HG03045 (cell line): Measurements from ENCODE around the gene NSG1.

ENCODE experiments used
- ATAC-seq: cut with Tn5 transposase; IDR thresholded peaks from one replicate; pipeline ENCODE4 v1.9.1; 2021; ENCODE audit warnings: mild to moderate bottlenecking, moderate library complexity; ENCODE audit not compliant: unreplicated experiment

Gene NSG1

GRCh38 chr4:4395371-4395770, 8.5 kb downstream of the NSG1 start:
- no peak for ATAC-seq

GRCh38 chr4:4395849-4396627, 9.1 kb downstream of the NSG1 start:
- ATAC-seq: no peak

GRCh38 chr4:4396628-4397440, 9.9 kb downstream of the NSG1 start:
- ATAC-seq: no peak

DNA sequence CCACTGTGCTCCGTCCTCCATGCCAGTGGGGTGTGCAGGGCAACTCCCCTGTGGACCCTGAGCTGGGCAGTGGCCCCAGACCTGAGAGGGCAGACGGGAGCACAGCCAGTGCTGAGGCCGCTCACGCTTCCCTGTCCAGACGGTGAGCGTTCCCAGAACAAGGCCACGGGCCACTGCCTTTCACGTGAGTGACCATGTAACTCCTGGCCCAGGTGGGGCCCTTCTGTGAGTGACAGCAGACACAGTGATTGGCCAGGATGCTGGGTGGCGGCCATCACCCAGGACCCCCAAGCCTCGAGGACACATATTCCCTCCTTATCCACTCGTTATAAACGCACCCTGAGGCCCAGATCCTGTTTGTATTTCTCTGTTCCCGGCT, 10.5 kb downstream of the NSG1 start:
- ATAC-seq: no peak

DNA sequence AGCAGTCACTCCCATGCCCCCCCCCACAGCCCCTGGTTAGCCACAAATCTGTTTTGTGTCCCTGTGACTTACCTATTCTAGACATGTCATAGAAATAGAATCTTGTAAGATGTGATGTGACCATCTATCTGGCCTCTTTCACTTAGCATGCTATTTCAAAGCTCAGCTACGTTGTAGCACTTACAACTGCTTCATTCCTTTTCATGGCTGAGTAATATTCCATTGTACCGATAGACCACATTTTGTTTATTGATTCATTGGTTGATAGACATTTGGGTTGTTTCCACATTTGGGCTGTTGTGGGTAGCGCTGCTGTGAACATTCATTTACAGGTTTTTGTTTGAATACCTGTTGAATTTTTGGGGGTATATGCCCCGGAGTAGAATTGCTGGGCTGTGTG, 11.5 kb downstream of the NSG1 start:
- no peak for ATAC-seq

DNA sequence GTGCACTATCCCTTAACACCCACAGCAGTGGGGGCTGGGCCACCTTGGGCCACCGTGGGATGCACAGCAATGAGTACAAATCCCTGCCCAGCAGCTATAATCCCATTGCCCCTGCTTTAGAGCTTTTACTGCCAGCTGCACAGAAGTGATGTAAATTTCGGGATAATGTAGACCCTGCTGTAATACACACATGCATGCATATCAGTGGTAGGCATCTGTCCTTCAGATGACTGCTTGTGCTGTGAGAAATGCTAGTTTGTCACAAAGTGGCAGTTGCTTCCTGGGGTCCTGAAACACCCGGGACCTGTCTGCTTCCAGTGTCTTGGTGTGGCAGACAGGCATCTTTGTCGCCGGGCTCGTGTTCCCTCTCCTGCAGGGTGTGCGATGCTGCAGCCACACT, 14.1 kb downstream of the NSG1 start:
- no peak for ATAC-seq

- ATAC-seq: no peak
These were observed 16.1 kb downstream of the NSG1 start for GRCh38 chr4:4402966-4403365.

GRCh38 chr4:4405358-4405962, 18.6 kb downstream of the NSG1 start:
- no peak for ATAC-seq

GRCh38 chr4:4406455-4407298, 19.8 kb downstream of the NSG1 start:
- no peak for ATAC-seq

- no peak for ATAC-seq
These were observed 20.6 kb downstream of the NSG1 start for GRCh38 chr4:4407299-4408131.

DNA sequence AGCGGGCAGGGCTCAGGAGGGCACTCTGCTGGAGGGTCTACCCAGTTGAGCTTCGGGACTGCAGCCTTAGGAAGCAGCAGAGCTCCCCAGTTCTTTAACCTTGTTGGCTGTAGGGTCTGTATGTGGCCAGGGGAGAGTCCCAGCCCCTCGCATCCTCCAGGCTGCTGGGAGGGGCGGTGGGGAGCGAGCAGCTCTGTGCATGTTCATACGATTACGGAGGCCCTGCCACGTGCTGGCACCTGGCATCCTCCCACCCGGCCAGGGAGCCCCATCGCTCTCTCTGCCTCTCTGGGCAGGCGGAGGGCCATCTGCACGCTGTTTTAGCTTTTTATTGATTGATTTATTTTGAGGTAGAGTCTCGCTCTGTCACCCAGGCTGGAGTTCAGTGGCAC, 21.2 kb downstream of the NSG1 start:
- no peak for ATAC-seq

DNA sequence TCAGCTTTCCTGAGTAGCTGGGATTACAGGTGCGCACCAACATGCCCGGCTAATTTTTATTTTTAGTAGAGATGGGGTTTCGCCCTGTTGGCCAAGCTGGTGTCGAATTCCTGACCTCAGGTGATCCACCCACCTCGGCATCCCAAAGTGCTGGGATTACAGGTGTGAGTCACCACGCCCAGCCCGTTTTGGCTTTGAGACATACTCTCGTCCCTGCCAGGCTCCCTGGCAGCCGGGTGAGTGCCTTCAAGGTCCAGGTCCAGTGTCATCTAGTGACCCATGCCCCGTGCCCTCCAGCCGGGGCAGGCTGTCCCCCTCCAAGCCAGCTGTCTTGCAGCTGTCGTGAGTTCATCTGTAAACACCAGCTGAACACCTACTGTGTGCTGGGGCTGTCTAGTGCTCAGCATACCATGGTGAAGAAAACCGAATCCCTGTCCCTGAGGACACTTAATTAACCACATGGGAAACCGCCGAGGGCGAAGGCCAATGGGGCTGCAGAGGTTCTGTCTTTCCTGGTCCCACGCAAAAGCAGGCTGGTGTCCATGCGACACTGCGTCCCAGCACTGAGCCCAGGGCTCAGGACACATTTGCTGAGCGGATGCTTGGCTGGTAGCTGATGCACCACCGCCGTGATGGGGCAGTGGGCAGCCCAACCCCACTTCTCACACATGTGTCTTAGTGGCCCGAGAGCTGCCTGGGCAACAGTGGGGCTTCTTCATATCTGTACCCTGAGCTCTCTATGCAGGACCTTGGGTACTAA, 21.9 kb downstream of the NSG1 start:
- ATAC-seq: no peak

GRCh38 chr4:4409416-4410115, 22.7 kb downstream of the NSG1 start:
- ATAC-seq: no peak

GRCh38 chr4:4410271-4410670, 23.4 kb downstream of the NSG1 start:
- ATAC-seq: no peak

DNA sequence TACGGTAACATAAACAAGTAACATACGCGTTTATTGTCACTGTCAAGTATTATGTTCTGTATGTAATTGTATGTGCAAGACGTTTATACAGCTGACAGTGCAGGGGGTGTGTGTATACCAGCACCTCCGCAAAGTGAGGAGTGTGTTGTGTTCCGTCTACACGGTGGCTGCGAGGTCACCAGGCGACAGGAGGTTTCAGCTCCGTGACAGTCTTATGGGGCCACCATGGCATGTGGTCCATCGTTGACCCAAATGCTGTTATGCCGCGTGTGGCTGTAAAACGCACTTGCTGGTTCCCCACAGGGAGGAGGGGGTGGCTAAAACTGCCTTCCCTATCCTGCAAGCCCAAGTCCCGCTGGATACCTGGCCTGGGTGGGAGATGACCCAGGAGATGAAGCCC, 25.0 kb downstream of the NSG1 start:
- ATAC-seq: no peak

- ATAC-seq: no peak
These were observed 25.9 kb downstream of the NSG1 start for GRCh38 chr4:4412641-4413372.

- no peak for ATAC-seq
These were observed 26.4 kb downstream of the NSG1 start for GRCh38 chr4:4413373-4413725.

DNA sequence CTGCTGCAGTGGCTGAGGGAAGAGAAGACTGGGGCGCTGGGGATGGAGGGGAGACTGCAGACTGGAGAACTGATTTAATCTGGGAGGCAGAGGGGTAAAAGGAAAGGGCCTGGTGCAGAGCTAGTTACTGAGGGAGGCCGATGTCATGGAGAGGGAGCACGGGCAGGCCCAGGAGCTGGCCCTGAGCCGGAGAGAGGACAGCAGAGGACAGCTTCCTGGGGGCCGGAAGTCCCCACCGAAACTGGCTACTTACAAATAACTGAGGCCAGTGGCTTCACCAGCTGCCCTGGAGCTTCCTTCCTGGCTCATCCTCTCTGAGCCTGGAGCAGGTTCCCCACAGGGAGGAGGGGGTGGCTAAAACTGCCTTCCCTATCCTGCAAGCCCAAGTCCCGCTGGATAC, 26.9 kb downstream of the NSG1 start:
- ATAC-seq: no peak
